GM12872 (cell line): ENCODE data around the gene RNF20.

ENCODE experiments used
- CTCF ChIP-seq: IDR thresholded peaks from 3 replicates; pipeline ENCODE4 v1.5.1; 2011; ENCODE audit warnings: low read depth, mild to moderate bottlenecking, low read length, moderate library complexity; ENCODE audit not compliant: insufficient read depth

Gene RNF20

GRCh38 chr9:101533334-101534204 is at the start of gene RNF20:
Gene RNF20, plus strand, starts transcription at chr9:101533853. Its CDS starts 1,571 bp downstream, at chr9:101535424.
- no peak for TF ChIP-seq CTCF

- no peak for TF ChIP-seq CTCF
Measured at GRCh38 chr9:101484046-101484445, 49.6 kb upstream of the RNF20 start.

- TF ChIP-seq CTCF, result no peak
Measured at GRCh38 chr9:101485924-101486692, 47.5 kb upstream of the RNF20 start.

GRCh38 chr9:101486693-101487442 is 46.8 kb upstream of the RNF20 start:
- no peak for TF ChIP-seq CTCF

- TF ChIP-seq CTCF, result no peak
Measured at GRCh38 chr9:101487443-101487840, 46.2 kb upstream of the RNF20 start.

- TF ChIP-seq CTCF, result no peak
Measured at GRCh38 chr9:101495810-101496209, 37.8 kb upstream of the RNF20 start.

- no peak for TF ChIP-seq CTCF
Measured at GRCh38 chr9:101498323-101498722, 35.3 kb upstream of the RNF20 start.
